Measurements from ENCODE around the gene VENTX. TPM values are rescaled to one million over a fixed set of nuclear protein-coding genes. Genes with fewer than 3 reads are reported as not detected.
"Not testable (repeated sequence)": the region's sequence is repeated elsewhere in the genome, so short reads cannot be mapped to it uniquely, and the experiment has no call there.

The VENTX gene
- total and polyA plus RNA-seq, 4 donors, result 1.0 to 7.4 (median 2.6) TPM

- DNase-seq (no peak), ATAC-seq (ENCODE audit: low FRiP score) (no peak)
- H3K9me3 ChIP-seq (ENCODE audit: control insufficient read depth, low read length), result no peaks in the 10 kb centered on the region
Observed at GRCh38 chr10:133218891-133219290, 18.8 kb upstream of the VENTX start.

GRCh38 chr10:133219782-133220181 lies 17.9 kb upstream of the VENTX start:
- intact Hi-C loops (cut with DNase I), result no loop called here
- no peak for DNase-seq
- no peak overlapping the region for H3K27ac ChIP-seq (ENCODE audit: low read depth in 1 of 2, low read length in 2 of 2)
- no peak overlapping the region for H3K4me3 ChIP-seq (ENCODE audit: low read length in 2 of 2)
- H3K27me3 ChIP-seq (ENCODE audit: control insufficient read depth in 1 of 2, insufficient read depth in 2 of 2, low read length in 1 of 2), result no peaks in the 10 kb centered on the region
- no peaks in the 10 kb centered on the region for H3K9me3 ChIP-seq (ENCODE audit: control insufficient read depth, low read length)
- no peaks in the 10 kb centered on the region for H3K36me3 ChIP-seq (ENCODE audit: control insufficient read depth in 1 of 2, insufficient read depth in 2 of 2, low read length in 1 of 2)
- no peak for ATAC-seq (ENCODE audit: low FRiP score)
- H3K4me1 ChIP-seq (ENCODE audit: control insufficient read depth in 1 of 2, insufficient read depth in 2 of 2, low read length in 2 of 2), result no peaks in the 10 kb centered on the region
- 6 to 16% methylated on average over 23 to 28 of the region's 28 CpGs for WGBS, 2 donors

More at GRCh38 chr10:133218891-133219290, 18.8 kb upstream of the VENTX start:
- 75 to 84% methylated on average over 20 of the region's 20 CpGs for WGBS, 2 donors
- Histone ChIP-seq H3K27me3 (ENCODE audit: control insufficient read depth in 1 of 2, insufficient read depth in 2 of 2, low read length in 1 of 2) (no peaks in the 10 kb centered on the region), H3K27ac (ENCODE audit: low read depth in 1 of 2, low read length in 2 of 2) (no peak overlapping the region), H3K4me3 (ENCODE audit: low read length in 2 of 2) (no peak overlapping the region), H3K36me3 (ENCODE audit: control insufficient read depth in 1 of 2, insufficient read depth in 2 of 2, low read length in 1 of 2) (no peaks in the 10 kb centered on the region), H3K4me1 (ENCODE audit: control insufficient read depth in 1 of 2, insufficient read depth in 2 of 2, low read length in 2 of 2) (no peaks in the 10 kb centered on the region)
- intact Hi-C loops (cut with DNase I), result no loop called here

GRCh38 chr10:133221331-133221730 lies 16.3 kb upstream of the VENTX start:
- Histone ChIP-seq H3K36me3 (ENCODE audit: control insufficient read depth in 1 of 2, insufficient read depth in 2 of 2, low read length in 1 of 2) (no peaks in the 10 kb centered on the region), H3K4me3 (ENCODE audit: low read length in 2 of 2) (no peak overlapping the region), H3K27ac (ENCODE audit: low read depth in 1 of 2, low read length in 2 of 2) (no peak overlapping the region), H3K27me3 (ENCODE audit: control insufficient read depth in 1 of 2, insufficient read depth in 2 of 2, low read length in 1 of 2) (no peaks in the 10 kb centered on the region), H3K4me1 (ENCODE audit: control insufficient read depth in 1 of 2, insufficient read depth in 2 of 2, low read length in 2 of 2) (no peaks in the 10 kb centered on the region), H3K9me3 (ENCODE audit: control insufficient read depth, low read length) (no peaks in the 10 kb centered on the region)
- ATAC-seq (ENCODE audit: low FRiP score) (no peak), DNase-seq (no peak)
- 91% methylated on average over 11 of the region's 11 CpGs for WGBS, 2 donors
- intact Hi-C loops (cut with DNase I), result no loop called here

- H3K4me3 ChIP-seq (ENCODE audit: low read length in 2 of 2); intact Hi-C loops (cut with DNase I); DNase-seq; ATAC-seq (ENCODE audit: low FRiP score); H3K9me3 ChIP-seq (ENCODE audit: control insufficient read depth, low read length); H3K27ac ChIP-seq (ENCODE audit: low read depth in 1 of 2, low read length in 2 of 2); H3K4me1 ChIP-seq (ENCODE audit: control insufficient read depth in 1 of 2, insufficient read depth in 2 of 2, low read length in 2 of 2); H3K27me3 ChIP-seq (ENCODE audit: control insufficient read depth in 1 of 2, insufficient read depth in 2 of 2, low read length in 1 of 2); H3K36me3 ChIP-seq (ENCODE audit: control insufficient read depth in 1 of 2, insufficient read depth in 2 of 2, low read length in 1 of 2): not testable (repeated sequence)
- WGBS, 2 donors, result 87 to 88% methylated on average over 15 to 18 of the region's 22 CpGs
Observed at GRCh38 chr10:133221756-133222155, 15.9 kb upstream of the VENTX start.

- DNase-seq (no peak), ATAC-seq (ENCODE audit: low FRiP score) (no peak)
- Histone ChIP-seq H3K36me3 (ENCODE audit: control insufficient read depth in 1 of 2, insufficient read depth in 2 of 2, low read length in 1 of 2) (no peaks in the 10 kb centered on the region), H3K4me3 (ENCODE audit: low read length in 2 of 2) (no peak overlapping the region), H3K27me3 (ENCODE audit: control insufficient read depth in 1 of 2, insufficient read depth in 2 of 2, low read length in 1 of 2) (no peaks in the 10 kb centered on the region), H3K9me3 (ENCODE audit: control insufficient read depth, low read length) (no peaks in the 10 kb centered on the region), H3K27ac (ENCODE audit: low read depth in 1 of 2, low read length in 2 of 2) (no peak overlapping the region), H3K4me1 (ENCODE audit: control insufficient read depth in 1 of 2, insufficient read depth in 2 of 2, low read length in 2 of 2) (no peaks in the 10 kb centered on the region)
- WGBS, 2 donors, result 73 to 81% methylated on average over 14 of the region's 14 CpGs
- intact Hi-C loops (cut with DNase I), result no loop called here
Observed at GRCh38 chr10:133224076-133224475, 13.6 kb upstream of the VENTX start.

GRCh38 chr10:133224756-133225372 lies 12.8 kb upstream of the VENTX start:
- no peak overlapping the region for H3K27ac ChIP-seq (ENCODE audit: low read depth in 1 of 2, low read length in 2 of 2)
- H3K4me1 ChIP-seq (ENCODE audit: control insufficient read depth in 1 of 2, insufficient read depth in 2 of 2, low read length in 2 of 2), result no peaks in the 10 kb centered on the region
- ATAC-seq (ENCODE audit: low FRiP score), result no peak
- no peaks in the 10 kb centered on the region for H3K9me3 ChIP-seq (ENCODE audit: control insufficient read depth, low read length)
- DNase-seq, result no peak
- no peaks in the 10 kb centered on the region for H3K36me3 ChIP-seq (ENCODE audit: control insufficient read depth in 1 of 2, insufficient read depth in 2 of 2, low read length in 1 of 2)
- H3K27me3 ChIP-seq (ENCODE audit: control insufficient read depth in 1 of 2, insufficient read depth in 2 of 2, low read length in 1 of 2), result no peaks in the 10 kb centered on the region
- WGBS, 2 donors, result 64 to 79% methylated on average over 25 of the region's 25 CpGs
- intact Hi-C loops (cut with DNase I), result no loop called here
- no peak overlapping the region for H3K4me3 ChIP-seq (ENCODE audit: low read length in 2 of 2)

GRCh38 chr10:133225707-133226191 lies 11.9 kb upstream of the VENTX start:
- intact Hi-C loops (cut with DNase I), result no loop called here
- Histone ChIP-seq H3K9me3 (ENCODE audit: control insufficient read depth, low read length) (no peaks in the 10 kb centered on the region), H3K4me1 (ENCODE audit: control insufficient read depth in 1 of 2, insufficient read depth in 2 of 2, low read length in 2 of 2) (no peaks in the 10 kb centered on the region), H3K27me3 (ENCODE audit: control insufficient read depth in 1 of 2, insufficient read depth in 2 of 2, low read length in 1 of 2) (no peaks in the 10 kb centered on the region), H3K36me3 (ENCODE audit: control insufficient read depth in 1 of 2, insufficient read depth in 2 of 2, low read length in 1 of 2) (no peaks in the 10 kb centered on the region), H3K4me3 (ENCODE audit: low read length in 2 of 2) (no peak overlapping the region), H3K27ac (ENCODE audit: low read depth in 1 of 2, low read length in 2 of 2) (no peak overlapping the region)
- DNase-seq, result no peak
- 42 to 50% methylated on average over 22 to 23 of the region's 23 CpGs for WGBS, 2 donors
- no peak for ATAC-seq (ENCODE audit: low FRiP score)

GRCh38 chr10:133226251-133226808 lies 11.3 kb upstream of the VENTX start:
- 33 to 45% methylated on average over 30 of the region's 30 CpGs for WGBS, 2 donors
- ATAC-seq (ENCODE audit: low FRiP score) (no peak), DNase-seq (no peak)
- Histone ChIP-seq H3K9me3 (ENCODE audit: control insufficient read depth, low read length) (no peaks in the 10 kb centered on the region), H3K36me3 (ENCODE audit: control insufficient read depth in 1 of 2, insufficient read depth in 2 of 2, low read length in 1 of 2) (no peaks in the 10 kb centered on the region), H3K27ac (ENCODE audit: low read depth in 1 of 2, low read length in 2 of 2) (no peak overlapping the region), H3K4me3 (ENCODE audit: low read length in 2 of 2) (no peak overlapping the region), H3K27me3 (ENCODE audit: control insufficient read depth in 1 of 2, insufficient read depth in 2 of 2, low read length in 1 of 2) (no peaks in the 10 kb centered on the region), H3K4me1 (ENCODE audit: control insufficient read depth in 1 of 2, insufficient read depth in 2 of 2, low read length in 2 of 2) (no peaks in the 10 kb centered on the region)
- intact Hi-C loops (cut with DNase I), result no loop called here

- DNase-seq, result no peak
- ATAC-seq (ENCODE audit: low FRiP score), result no peak
- 93 to 96% methylated on average over 13 to 21 of the region's 21 CpGs for WGBS, 2 donors
- no peaks in the 10 kb centered on the region for H3K27me3 ChIP-seq (ENCODE audit: control insufficient read depth in 1 of 2, insufficient read depth in 2 of 2, low read length in 1 of 2)
- H3K9me3 ChIP-seq (ENCODE audit: control insufficient read depth, low read length), result no peaks in the 10 kb centered on the region
- H3K4me3 ChIP-seq (ENCODE audit: low read length in 2 of 2), result no peak overlapping the region
- no peaks in the 10 kb centered on the region for H3K36me3 ChIP-seq (ENCODE audit: control insufficient read depth in 1 of 2, insufficient read depth in 2 of 2, low read length in 1 of 2)
- H3K27ac ChIP-seq (ENCODE audit: low read depth in 1 of 2, low read length in 2 of 2), result no peak overlapping the region
- H3K4me1 ChIP-seq (ENCODE audit: control insufficient read depth in 1 of 2, insufficient read depth in 2 of 2, low read length in 2 of 2), result no peaks in the 10 kb centered on the region
- intact Hi-C loops (cut with DNase I), result no loop called here
Observed at GRCh38 chr10:133227256-133227655, 10.4 kb upstream of the VENTX start.
